Activated T-cell treated with anti-CD3 and anti-CD28 coated beads, Interleukin-2, amount 50 U/mL, for 24 hours (primary cell): ENCODE measurements around the gene PDE9A.

ENCODE experiments used
- DNase-seq: peaks from one replicate; pipeline ENCODE4 v3.0.0-alpha.2; 2020
- H3K27ac Mint-ChIP-seq: 2 replicates; pipeline ENCODE4 v1.8.0; 2020; ENCODE audit warnings: mild to moderate bottlenecking, mixed read lengths
- H3K27me3 Mint-ChIP-seq: 2 replicates; pipeline ENCODE4 v1.8.0; 2020; ENCODE audit warnings: mixed read lengths
- H3K36me3 Mint-ChIP-seq: 2 replicates; pipeline ENCODE4 v1.8.0; 2020; ENCODE audit warnings: low read depth, mixed read lengths
- H3K4me1 Mint-ChIP-seq: 2 replicates; pipeline ENCODE4 v1.8.0; 2020; ENCODE audit warnings: low read depth, mixed read lengths
- H3K4me3 Mint-ChIP-seq: 2 replicates; pipeline ENCODE4 v1.8.0; 2020; ENCODE audit warnings: mild to moderate bottlenecking, moderate library complexity, mixed read lengths
- H3K9me3 Mint-ChIP-seq: 2 replicates; pipeline ENCODE4 v1.8.0; 2020; ENCODE audit warnings: mixed read lengths

PDE9A gene

GRCh38 chr21:42740405-42740909 lies 87.0 kb downstream of the PDE9A start:
- Mint-ChIP-seq H3K4me3 (no peak overlapping the region), H3K27ac (no peak overlapping the region), H3K4me1 (peaks cover 28% of the 10 kb centered on the region), H3K36me3 (no peaks in the 10 kb centered on the region), H3K9me3 (no peaks in the 10 kb centered on the region), H3K27me3 (no peaks in the 10 kb centered on the region)
- no peak for DNase-seq

- Mint-ChIP-seq H3K9me3 (no peaks in the 10 kb centered on the region), H3K36me3 (no peaks in the 10 kb centered on the region), H3K27me3 (no peaks in the 10 kb centered on the region), H3K4me1 (peaks cover 28% of the 10 kb centered on the region), H3K4me3 (no peak overlapping the region), H3K27ac (no peak overlapping the region)
- no peak for DNase-seq
Measured at GRCh38 chr21:42741066-42741465, 87.6 kb downstream of the PDE9A start.

GRCh38 chr21:42744520-42745445 lies 91.4 kb downstream of the PDE9A start:
- Mint-ChIP-seq H3K4me1 (peaks cover 26% of the 10 kb centered on the region), H3K27ac (no peak overlapping the region), H3K4me3 (no peak overlapping the region), H3K27me3 (no peaks in the 10 kb centered on the region), H3K36me3 (no peaks in the 10 kb centered on the region), H3K9me3 (no peaks in the 10 kb centered on the region)
- no peak for DNase-seq

GRCh38 chr21:42745511-42746239 lies 92.3 kb downstream of the PDE9A start:
- H3K36me3 Mint-ChIP-seq, result no peaks in the 10 kb centered on the region
- H3K27me3 Mint-ChIP-seq, result no peaks in the 10 kb centered on the region
- no peak overlapping the region for H3K4me3 Mint-ChIP-seq
- DNase-seq, result peak; percentile 37
- H3K27ac Mint-ChIP-seq, result peak overlapping the region; percentile 92
- H3K9me3 Mint-ChIP-seq, result no peaks in the 10 kb centered on the region
- H3K4me1 Mint-ChIP-seq, result peaks cover 26% of the 10 kb centered on the region

GRCh38 chr21:42746240-42746592 lies 92.8 kb downstream of the PDE9A start:
- H3K4me3 Mint-ChIP-seq, result peak overlapping the region; percentile 50
- DNase-seq, result no peak
- H3K27me3 Mint-ChIP-seq, result no peaks in the 10 kb centered on the region
- H3K4me1 Mint-ChIP-seq, result peaks cover 26% of the 10 kb centered on the region
- no peaks in the 10 kb centered on the region for H3K9me3 Mint-ChIP-seq
- H3K27ac Mint-ChIP-seq, result peak overlapping the region; percentile 92
- no peaks in the 10 kb centered on the region for H3K36me3 Mint-ChIP-seq

- H3K27me3 Mint-ChIP-seq, result no peaks in the 10 kb centered on the region
- peak overlapping the region; percentile 92 for H3K27ac Mint-ChIP-seq
- no peaks in the 10 kb centered on the region for H3K36me3 Mint-ChIP-seq
- H3K4me3 Mint-ChIP-seq, result peak overlapping the region; percentile 50
- peaks cover 26% of the 10 kb centered on the region for H3K4me1 Mint-ChIP-seq
- H3K9me3 Mint-ChIP-seq, result no peaks in the 10 kb centered on the region
- DNase-seq, result peak; percentile 67
Measured at GRCh38 chr21:42746593-42747275, 93.3 kb downstream of the PDE9A start.

GRCh38 chr21:42747276-42747701 lies 93.9 kb downstream of the PDE9A start:
- Mint-ChIP-seq H3K4me1 (peaks cover 26% of the 10 kb centered on the region), H3K27me3 (no peaks in the 10 kb centered on the region), H3K9me3 (no peaks in the 10 kb centered on the region), H3K36me3 (no peaks in the 10 kb centered on the region), H3K27ac (peak overlapping the region; percentile 92), H3K4me3 (no peak overlapping the region)
- peak; percentile 36 for DNase-seq

- DNase-seq, result no peak
- peaks cover 26% of the 10 kb centered on the region for H3K4me1 Mint-ChIP-seq
- H3K27ac Mint-ChIP-seq, result no peak overlapping the region
- H3K4me3 Mint-ChIP-seq, result no peak overlapping the region
- H3K36me3 Mint-ChIP-seq, result no peaks in the 10 kb centered on the region
- no peaks in the 10 kb centered on the region for H3K27me3 Mint-ChIP-seq
- H3K9me3 Mint-ChIP-seq, result no peaks in the 10 kb centered on the region
Measured at GRCh38 chr21:42747746-42748351, 94.4 kb downstream of the PDE9A start.

- Mint-ChIP-seq H3K4me1 (peaks cover 26% of the 10 kb centered on the region), H3K27ac (no peak overlapping the region), H3K9me3 (no peaks in the 10 kb centered on the region), H3K36me3 (no peaks in the 10 kb centered on the region), H3K27me3 (no peaks in the 10 kb centered on the region), H3K4me3 (no peak overlapping the region)
- DNase-seq, result no peak
Measured at GRCh38 chr21:42748620-42749176, 95.3 kb downstream of the PDE9A start.

GRCh38 chr21:42750737-42751530 lies 97.5 kb downstream of the PDE9A start:
- DNase-seq, result no peak
- Mint-ChIP-seq H3K36me3 (no peaks in the 10 kb centered on the region), H3K27me3 (no peaks in the 10 kb centered on the region), H3K4me1 (peaks cover 23% of the 10 kb centered on the region), H3K9me3 (no peaks in the 10 kb centered on the region), H3K27ac (no peak overlapping the region), H3K4me3 (no peak overlapping the region)

GRCh38 chr21:42751866-42752265 lies 98.4 kb downstream of the PDE9A start:
- Mint-ChIP-seq H3K4me1 (peaks cover 13% of the 10 kb centered on the region), H3K36me3 (no peaks in the 10 kb centered on the region), H3K27me3 (no peaks in the 10 kb centered on the region), H3K9me3 (no peaks in the 10 kb centered on the region), H3K4me3 (no peak overlapping the region), H3K27ac (no peak overlapping the region)
- no peak for DNase-seq

- no peaks in the 10 kb centered on the region for H3K4me1 Mint-ChIP-seq
- no peak overlapping the region for H3K4me3 Mint-ChIP-seq
- H3K27ac Mint-ChIP-seq, result no peak overlapping the region
- H3K9me3 Mint-ChIP-seq, result no peaks in the 10 kb centered on the region
- H3K36me3 Mint-ChIP-seq, result no peaks in the 10 kb centered on the region
- H3K27me3 Mint-ChIP-seq, result no peaks in the 10 kb centered on the region
- no peak for DNase-seq
Measured at GRCh38 chr21:42753804-42754203, 100.4 kb downstream of the PDE9A start.

GRCh38 chr21:42754270-42754933 lies 101.0 kb downstream of the PDE9A start:
- Mint-ChIP-seq H3K4me3 (no peak overlapping the region), H3K4me1 (no peaks in the 10 kb centered on the region), H3K27me3 (no peaks in the 10 kb centered on the region), H3K9me3 (no peaks in the 10 kb centered on the region), H3K36me3 (no peaks in the 10 kb centered on the region), H3K27ac (no peak overlapping the region)
- DNase-seq, result no peak
